Stimulated activated CD4-positive, alpha-beta T cell treated with anti-CD3 and anti-CD28 coated beads, Interleukin-1b, Interleukin-23, amount 100 ng/mL, for 48 hours (primary cell): ENCODE data around the gene ACTR6.

Source experiments
- DNase-seq: peaks from one replicate; pipeline ENCODE4 v3.0.0-alpha.2; 2020

ACTR6 gene

DNA sequence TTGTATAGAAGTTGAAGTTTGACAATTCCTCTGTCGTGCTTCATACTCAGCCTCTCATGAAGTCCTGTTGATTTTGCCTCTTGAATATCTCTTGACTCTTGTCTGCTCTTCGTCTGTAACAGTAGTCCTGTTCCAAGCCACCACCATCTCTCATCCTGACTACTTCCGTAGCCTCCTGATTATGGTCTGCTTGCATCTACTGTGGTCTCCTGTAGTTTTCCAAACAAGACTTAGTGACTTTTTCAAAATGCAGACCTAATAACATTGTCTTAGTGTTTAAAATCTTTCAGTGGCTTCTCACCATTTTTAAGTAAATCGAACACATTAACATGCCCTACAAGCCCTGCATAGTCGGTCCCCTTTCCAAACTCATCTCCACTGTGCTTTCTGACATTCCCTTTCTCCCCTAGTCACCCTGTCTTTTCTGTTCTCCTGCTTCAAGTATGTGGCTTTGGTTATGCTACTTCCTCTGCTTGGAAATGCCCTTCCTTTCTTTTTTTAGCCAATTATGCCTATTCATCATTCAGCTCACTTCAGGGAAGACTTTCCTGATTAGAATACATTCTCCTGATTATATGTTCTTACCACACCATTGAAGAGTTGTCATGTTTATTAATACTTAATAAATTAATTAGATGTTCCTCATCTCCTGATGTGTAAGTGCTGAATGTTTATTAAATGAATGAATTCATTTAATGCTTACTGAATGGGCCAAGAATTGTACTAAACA is 68.4 kb downstream of the ACTR6 start:
- DNase-seq: no peak

DNA sequence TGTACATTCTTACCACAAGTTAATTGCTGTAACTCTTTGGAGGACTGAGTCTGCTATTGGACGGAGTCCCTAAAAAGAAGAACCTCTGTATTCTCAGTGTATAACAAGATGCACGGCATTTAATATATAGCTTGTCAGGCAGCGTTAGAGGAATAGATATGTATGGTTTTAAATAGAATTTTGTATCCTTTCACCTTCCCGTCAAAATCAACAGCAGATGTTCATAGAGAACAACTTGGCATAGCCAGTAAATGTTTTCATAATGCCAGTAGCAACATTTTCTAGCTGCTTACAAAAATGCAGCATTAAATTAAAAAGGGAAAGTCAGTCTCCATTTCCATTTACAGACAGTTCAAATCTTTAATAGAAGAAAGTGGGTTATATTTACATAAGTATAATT is 73.2 kb downstream of the ACTR6 start:
- no peak for DNase-seq
